ENCODE measurements around the gene ARHGAP26.

Gene ARHGAP26

GRCh38 chr5:143152445-143152844 is 382.3 kb downstream of the ARHGAP26 start:
- no peak for FAIRE-seq
- TF ChIP-seq POLR2A (IDR thresholded peaks at IDR 0.05; ENCODE audit: low read depth, low read length): no peak
- DNase-seq (ENCODE audit: insufficient read length, low spot score): no peak

- no peak for TF ChIP-seq POLR2A (IDR thresholded peaks at IDR 0.05; ENCODE audit: low read depth, low read length)
- FAIRE-seq (no peak), DNase-seq (ENCODE audit: insufficient read length, low spot score) (no peak)
Observed at GRCh38 chr5:143153332-143154119, 383.3 kb downstream of the ARHGAP26 start.

GRCh38 chr5:143154510-143155370 is 384.6 kb downstream of the ARHGAP26 start:
- peak; percentile 41 for FAIRE-seq
- peak; percentile 22 for DNase-seq (ENCODE audit: insufficient read length, low spot score)
- no peak for TF ChIP-seq POLR2A (IDR thresholded peaks at IDR 0.05; ENCODE audit: low read depth, low read length)

GRCh38 chr5:143155455-143155854 is 385.3 kb downstream of the ARHGAP26 start:
- TF ChIP-seq POLR2A (IDR thresholded peaks at IDR 0.05; ENCODE audit: low read depth, low read length): no peak
- DNase-seq (ENCODE audit: insufficient read length, low spot score) (no peak), FAIRE-seq (no peak)

- DNase-seq (ENCODE audit: insufficient read length, low spot score) (no peak), FAIRE-seq (no peak)
- TF ChIP-seq POLR2A (IDR thresholded peaks at IDR 0.05; ENCODE audit: low read depth, low read length): no peak
Observed at GRCh38 chr5:143156086-143156485, 385.9 kb downstream of the ARHGAP26 start.

- no peak for TF ChIP-seq POLR2A (IDR thresholded peaks at IDR 0.05; ENCODE audit: low read depth, low read length)
- FAIRE-seq: no peak
- DNase-seq (ENCODE audit: insufficient read length, low spot score): no peak
Observed at GRCh38 chr5:143156572-143156971, 386.4 kb downstream of the ARHGAP26 start.

GRCh38 chr5:143159031-143159430 is 388.9 kb downstream of the ARHGAP26 start:
- no peak for TF ChIP-seq POLR2A (IDR thresholded peaks at IDR 0.05; ENCODE audit: low read depth, low read length)
- FAIRE-seq (no peak), DNase-seq (ENCODE audit: insufficient read length, low spot score) (no peak)

GRCh38 chr5:143161885-143162540 is 391.8 kb downstream of the ARHGAP26 start:
- DNase-seq (ENCODE audit: insufficient read length, low spot score) (no peak), FAIRE-seq (no peak)
- TF ChIP-seq POLR2A (IDR thresholded peaks at IDR 0.05; ENCODE audit: low read depth, low read length): no peak

- DNase-seq (ENCODE audit: insufficient read length, low spot score) (no peak), FAIRE-seq (no peak)
- TF ChIP-seq POLR2A (IDR thresholded peaks at IDR 0.05; ENCODE audit: low read depth, low read length): no peak
Observed at GRCh38 chr5:143162810-143163209, 392.6 kb downstream of the ARHGAP26 start.

- no peak for TF ChIP-seq POLR2A (IDR thresholded peaks at IDR 0.05; ENCODE audit: low read depth, low read length)
- DNase-seq (ENCODE audit: insufficient read length, low spot score): no peak
- no peak for FAIRE-seq
Observed at GRCh38 chr5:143164557-143164956, 394.4 kb downstream of the ARHGAP26 start.

- FAIRE-seq: no peak
- DNase-seq (ENCODE audit: insufficient read length, low spot score): no peak
- no peak for TF ChIP-seq POLR2A (IDR thresholded peaks at IDR 0.05; ENCODE audit: low read depth, low read length)
Observed at GRCh38 chr5:143165049-143165880, 395.1 kb downstream of the ARHGAP26 start.

- FAIRE-seq (no peak), DNase-seq (ENCODE audit: insufficient read length, low spot score) (no peak)
- no peak for TF ChIP-seq POLR2A (IDR thresholded peaks at IDR 0.05; ENCODE audit: low read depth, low read length)
Observed at GRCh38 chr5:143166090-143166489, 395.9 kb downstream of the ARHGAP26 start.

- FAIRE-seq (no peak), DNase-seq (ENCODE audit: insufficient read length, low spot score) (no peak)
- no peak for TF ChIP-seq POLR2A (IDR thresholded peaks at IDR 0.05; ENCODE audit: low read depth, low read length)
Observed at GRCh38 chr5:143166661-143167420, 396.7 kb downstream of the ARHGAP26 start.
